ENCODE results near the gene SLC35F4.

- no peak for TF ChIP-seq POLR2A (IDR thresholded peaks at IDR 0.05)
- no peak for TF ChIP-seq CTCF (IDR thresholded peaks at IDR 0.05)
- TF ChIP-seq POLR2AphosphoS5 (IDR thresholded peaks at IDR 0.05): no peak
Observed at GRCh38 chr14:57883061-57883460, 17.2 kb upstream of the SLC35F4 start.

Measured in suprapubic skin (tissue), 4 donors.